Panc1 (cell line): Measurements from ENCODE around the gene POLRMT. TPM values are rescaled to one million over a fixed set of nuclear protein-coding genes. Genes with fewer than 3 reads are reported as not detected.

Experiments
- ATAC-seq: fragments of 200-7000 bp; cut with Tn5 transposase; 2 replicates; pipeline ENCODE4 v1.9.1; 2020; ENCODE audit warnings: mild to moderate bottlenecking, moderate library complexity
- BruUV-seq: library from RNA; stranded (reverse); fragments of 400-500 nt; replicated peaks from 2 replicates; lab custom pipeline; 2021; lab: Mats Ljungman, UMichigan
- CTCF ChIA-PET: fragments of 300-600 bp; sonication (Branson Sonifier 250); formaldehyde crosslinking; loops from one replicate; lab custom pipeline; 2022; ENCODE audit warnings: antibody characterized with exemption; lab: Charles Lee
- POLR2A ChIA-PET: fragments of 300-600 bp; sonication (Branson Sonifier 250); formaldehyde crosslinking; loops from one replicate; lab custom pipeline; 2022; ENCODE audit warnings: antibody characterized with exemption; lab: Charles Lee
- DNase-seq: peaks from one replicate; pipeline ENCODE4 v3.0.0-alpha.2; 2010; ENCODE audit warnings: low read depth, low spot score
- H3K27ac ChIP-seq: 2 replicates; pipeline ENCODE4 v1.5.1; 2011; ENCODE audit warnings: mild to moderate bottlenecking, low read length, inconsistent platforms
- H3K27me3 ChIP-seq: fragments of 200-500 bp; sonication (Bioruptor generic); 2 replicates; pipeline ENCODE4 v1.6.0; 2014; ENCODE audit warnings: low read length, inconsistent platforms; ENCODE audit not compliant: control insufficient read depth, insufficient read depth
- H3K36me3 ChIP-seq: fragments of 200-500 bp; sonication (Bioruptor generic); 2 replicates; pipeline ENCODE4 v1.5.1; 2014; ENCODE audit warnings: inconsistent platforms, mild to moderate bottlenecking, low read length, moderate library complexity; ENCODE audit not compliant: control insufficient read depth, insufficient read depth
- H3K4me1 ChIP-seq: 2 replicates; pipeline ENCODE4 v1.5.1; 2011; ENCODE audit warnings: inconsistent platforms, mild to moderate bottlenecking, low read length, moderate library complexity; ENCODE audit not compliant: control insufficient read depth, insufficient read depth
- H3K4me3 ChIP-seq, 2 experiments: 2 replicates each; pipeline ENCODE4 v1.5.1; 2011 to 2012; ENCODE audit warnings: low read depth in 2 of 2, low read length in 2 of 2, mild to moderate bottlenecking in 2 of 2, inconsistent platforms in 1 of 2, moderate library complexity in 1 of 2
- H3K9me3 ChIP-seq: fragments of 200-500 bp; sonication (Bioruptor generic); 2 replicates; pipeline ENCODE4 v1.5.1; 2014; ENCODE audit warnings: low read depth, mild to moderate bottlenecking, inconsistent platforms, low read length, moderate library complexity; ENCODE audit not compliant: control insufficient read depth, insufficient read depth
- POLR2AphosphoS5 ChIP-seq: IDR thresholded peaks from 2 replicates; pipeline ENCODE4 v1.6.1; 2012; ENCODE audit warnings: mild to moderate bottlenecking, low read depth, low read length, moderate library complexity
- SIN3A ChIP-seq: IDR thresholded peaks from 2 replicates; pipeline ENCODE4 v1.6.1; 2012; ENCODE audit warnings: low read depth, mild to moderate bottlenecking, low read length, moderate library complexity, borderline replicate concordance; ENCODE audit not compliant: insufficient read depth
- TCF7L2 ChIP-seq: IDR thresholded peaks from 2 replicates; pipeline ENCODE4 v1.6.1; 2011; ENCODE audit warnings: mild to moderate bottlenecking, low read depth, low read length, inconsistent platforms
- in situ Hi-C: cut with HindIII; loops from 2 replicates; pipeline ENCODE4 v1.10.0; 2016; ENCODE audit warnings: low sequenced_read_pairs, low pct_unique_long_range_greater_than_20kb
- intact Hi-C: fragments of 100-400 bp; cut with micrococcal nuclease; formaldehyde crosslinking; loops from one replicate; pipeline ENCODE4 v1.10.0; 2022; ENCODE audit not compliant: unreplicated experiment
- total RNA-seq: library from RNA; stranded (reverse); gene quantifications from one replicate; pipeline ENCODE4 v1.2.1, GENCODE V29; 2021; ENCODE audit not compliant: unreplicated experiment
- TF ChIP-seq, protein P1 (sequence below), 2 experiments: IDR thresholded peaks; 2 replicates each; pipeline ENCODE4 v1.6.1; 2011 to 2012; ENCODE audit warnings: low read depth in 2 of 2, control low read depth in 1 of 2, low read length in 1 of 2, mild to moderate bottlenecking in 1 of 2, moderate library complexity in 1 of 2; ENCODE audit not compliant: insufficient read depth in 1 of 2
- TF ChIP-seq, protein P2 (sequence below): fragments of 450-650 bp; IDR thresholded peaks from 2 replicates; pipeline ENCODE4 v1.5.1; 2017; ENCODE audit warnings: mild to moderate bottlenecking

The POLRMT gene
- total RNA-seq, 1 experiment from 2014 or later = 56.0 TPM

DNA sequence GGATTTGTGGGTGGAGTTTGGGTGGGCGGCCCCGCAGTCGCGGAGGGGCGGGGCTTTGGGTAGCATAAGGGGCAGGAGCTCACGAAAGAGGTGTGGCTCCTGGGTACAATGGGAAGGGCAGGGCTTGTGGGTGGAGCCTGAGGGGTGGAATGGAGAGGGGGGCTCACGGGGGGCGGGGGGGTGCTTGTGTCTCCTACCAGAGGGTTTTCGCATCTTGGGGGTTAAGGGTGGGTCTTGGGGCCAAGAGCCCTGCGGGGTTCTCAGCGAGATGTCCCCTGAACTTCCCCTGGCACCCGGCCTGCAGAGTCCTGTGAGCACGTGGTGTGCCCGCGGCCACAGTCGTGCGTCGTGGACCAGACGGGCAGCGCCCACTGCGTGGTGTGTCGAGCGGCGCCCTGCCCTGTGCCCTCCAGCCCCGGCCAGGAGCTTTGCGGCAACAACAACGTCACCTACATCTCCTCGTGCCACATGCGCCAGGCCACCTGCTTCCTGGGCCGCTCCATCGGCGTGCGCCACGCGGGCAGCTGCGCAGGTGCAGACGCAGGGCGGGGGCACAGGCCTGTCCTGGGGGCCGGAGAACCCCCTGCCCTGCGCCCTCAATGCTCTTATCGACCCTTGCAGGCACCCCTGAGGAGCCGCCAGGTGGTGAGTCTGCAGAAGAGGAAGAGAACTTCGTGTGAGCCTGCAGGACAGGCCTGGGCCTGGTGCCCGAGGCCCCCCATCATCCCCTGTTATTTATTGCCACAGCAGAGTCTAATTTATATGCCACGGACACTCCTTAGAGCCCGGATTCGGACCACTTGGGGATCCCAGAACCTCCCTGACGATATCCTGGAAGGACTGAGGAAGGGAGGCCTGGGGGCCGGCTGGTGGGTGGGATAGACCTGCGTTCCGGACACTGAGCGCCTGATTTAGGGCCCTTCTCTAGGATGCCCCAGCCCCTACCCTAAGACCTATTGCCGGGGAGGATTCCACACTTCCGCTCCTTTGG, 48.0 kb upstream of the POLRMT start:
- intact Hi-C loops (no loop called here), in situ Hi-C loops (no loop called here)
- ChIA-PET CTCF (no interaction called here), POLR2A (no interaction called here)
- Histone ChIP-seq H3K27me3 (no peaks in the 10 kb centered on the region), H3K36me3 (no peaks in the 10 kb centered on the region), H3K4me3 (peak overlapping the region; percentile 43 to 71), H3K9me3 (no peaks in the 10 kb centered on the region), H3K27ac (peak overlapping the region; percentile 85), H3K4me1 (peaks cover 16% of the 10 kb centered on the region)
- no peak; the same call in 1 of the 2 replicates for ATAC-seq
- no TSS peak for BruUV-seq
- TF ChIP-seq SIN3A (no peak), POLR2AphosphoS5 (no peak), TCF7L2 (no peak)
- TF ChIP-seq, protein P1, sequence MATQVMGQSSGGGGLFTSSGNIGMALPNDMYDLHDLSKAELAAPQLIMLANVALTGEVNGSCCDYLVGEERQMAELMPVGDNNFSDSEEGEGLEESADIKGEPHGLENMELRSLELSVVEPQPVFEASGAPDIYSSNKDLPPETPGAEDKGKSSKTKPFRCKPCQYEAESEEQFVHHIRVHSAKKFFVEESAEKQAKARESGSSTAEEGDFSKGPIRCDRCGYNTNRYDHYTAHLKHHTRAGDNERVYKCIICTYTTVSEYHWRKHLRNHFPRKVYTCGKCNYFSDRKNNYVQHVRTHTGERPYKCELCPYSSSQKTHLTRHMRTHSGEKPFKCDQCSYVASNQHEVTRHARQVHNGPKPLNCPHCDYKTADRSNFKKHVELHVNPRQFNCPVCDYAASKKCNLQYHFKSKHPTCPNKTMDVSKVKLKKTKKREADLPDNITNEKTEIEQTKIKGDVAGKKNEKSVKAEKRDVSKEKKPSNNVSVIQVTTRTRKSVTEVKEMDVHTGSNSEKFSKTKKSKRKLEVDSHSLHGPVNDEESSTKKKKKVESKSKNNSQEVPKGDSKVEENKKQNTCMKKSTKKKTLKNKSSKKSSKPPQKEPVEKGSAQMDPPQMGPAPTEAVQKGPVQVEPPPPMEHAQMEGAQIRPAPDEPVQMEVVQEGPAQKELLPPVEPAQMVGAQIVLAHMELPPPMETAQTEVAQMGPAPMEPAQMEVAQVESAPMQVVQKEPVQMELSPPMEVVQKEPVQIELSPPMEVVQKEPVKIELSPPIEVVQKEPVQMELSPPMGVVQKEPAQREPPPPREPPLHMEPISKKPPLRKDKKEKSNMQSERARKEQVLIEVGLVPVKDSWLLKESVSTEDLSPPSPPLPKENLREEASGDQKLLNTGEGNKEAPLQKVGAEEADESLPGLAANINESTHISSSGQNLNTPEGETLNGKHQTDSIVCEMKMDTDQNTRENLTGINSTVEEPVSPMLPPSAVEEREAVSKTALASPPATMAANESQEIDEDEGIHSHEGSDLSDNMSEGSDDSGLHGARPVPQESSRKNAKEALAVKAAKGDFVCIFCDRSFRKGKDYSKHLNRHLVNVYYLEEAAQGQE (IDR thresholded peaks at IDR 0.05; ENCODE audit: insufficient read depth in 1 of 2, low read depth in 2 of 2, low read length in 1 of 2) = no peak
- TF ChIP-seq, protein P2, sequence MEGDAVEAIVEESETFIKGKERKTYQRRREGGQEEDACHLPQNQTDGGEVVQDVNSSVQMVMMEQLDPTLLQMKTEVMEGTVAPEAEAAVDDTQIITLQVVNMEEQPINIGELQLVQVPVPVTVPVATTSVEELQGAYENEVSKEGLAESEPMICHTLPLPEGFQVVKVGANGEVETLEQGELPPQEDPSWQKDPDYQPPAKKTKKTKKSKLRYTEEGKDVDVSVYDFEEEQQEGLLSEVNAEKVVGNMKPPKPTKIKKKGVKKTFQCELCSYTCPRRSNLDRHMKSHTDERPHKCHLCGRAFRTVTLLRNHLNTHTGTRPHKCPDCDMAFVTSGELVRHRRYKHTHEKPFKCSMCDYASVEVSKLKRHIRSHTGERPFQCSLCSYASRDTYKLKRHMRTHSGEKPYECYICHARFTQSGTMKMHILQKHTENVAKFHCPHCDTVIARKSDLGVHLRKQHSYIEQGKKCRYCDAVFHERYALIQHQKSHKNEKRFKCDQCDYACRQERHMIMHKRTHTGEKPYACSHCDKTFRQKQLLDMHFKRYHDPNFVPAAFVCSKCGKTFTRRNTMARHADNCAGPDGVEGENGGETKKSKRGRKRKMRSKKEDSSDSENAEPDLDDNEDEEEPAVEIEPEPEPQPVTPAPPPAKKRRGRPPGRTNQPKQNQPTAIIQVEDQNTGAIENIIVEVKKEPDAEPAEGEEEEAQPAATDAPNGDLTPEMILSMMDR = no peak
- no peak for DNase-seq

DNA sequence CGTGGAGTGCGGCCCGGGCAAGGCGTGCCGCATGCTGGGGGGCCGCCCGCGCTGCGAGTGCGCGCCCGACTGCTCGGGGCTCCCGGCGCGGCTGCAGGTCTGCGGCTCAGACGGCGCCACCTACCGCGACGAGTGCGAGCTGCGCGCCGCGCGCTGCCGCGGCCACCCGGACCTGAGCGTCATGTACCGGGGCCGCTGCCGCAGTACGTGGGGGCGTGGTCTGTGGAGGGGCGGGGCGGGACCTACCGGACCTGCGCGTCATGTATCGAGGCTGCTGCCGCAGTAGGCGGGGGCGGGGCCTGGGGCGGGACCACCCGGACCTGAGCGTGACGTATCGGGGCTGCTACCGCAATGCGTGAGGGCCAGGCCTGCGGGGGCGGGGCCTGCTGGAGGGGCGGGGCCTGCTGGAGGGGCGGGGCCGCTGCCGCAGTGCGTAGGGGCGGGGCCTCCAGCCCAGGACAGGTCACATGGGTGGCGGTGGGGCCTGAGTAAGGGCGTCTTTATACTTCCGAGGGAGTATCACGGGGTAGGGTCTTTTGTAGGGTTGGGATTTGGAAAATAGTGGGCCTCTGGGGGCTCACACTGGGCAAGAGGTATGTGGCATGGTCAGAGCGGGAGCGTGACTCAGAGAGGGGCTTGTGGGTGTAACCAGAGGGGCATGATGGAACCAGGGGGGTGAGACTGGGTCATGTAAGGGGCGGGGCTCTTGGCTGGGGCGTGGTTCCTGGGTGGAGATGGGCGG, 47.1 kb upstream of the POLRMT start:
- ChIA-PET POLR2A (no interaction called here), CTCF (interaction anchor here (0.5 to 0.6 kb wide), 2 partner anchors 15 to 69 kb away, joined by 3 read pairs; no protein-coding TSS in a partner anchor)
- TF ChIP-seq, protein P1 (IDR thresholded peaks at IDR 0.05; ENCODE audit: insufficient read depth in 1 of 2, low read depth in 2 of 2, low read length in 1 of 2) = no peak
- no peak for TF ChIP-seq TCF7L2
- TF ChIP-seq SIN3A = no peak
- TF ChIP-seq, protein P2 = no peak; the same call in 1 of the 2 replicates
- peak; percentile 59; the same call in 1 of the 2 replicates for TF ChIP-seq POLR2AphosphoS5
- ATAC-seq (peak; percentile 81), DNase-seq (peak; percentile 76)
- intact Hi-C loops (no loop called here), in situ Hi-C loops (no loop called here)
- peaks cover 16% of the 10 kb centered on the region for H3K4me1 ChIP-seq
- H3K36me3 ChIP-seq = no peaks in the 10 kb centered on the region
- peak overlapping the region; percentile 65 to 71 for H3K4me3 ChIP-seq
- H3K27me3 ChIP-seq = no peaks in the 10 kb centered on the region
- H3K9me3 ChIP-seq = no peaks in the 10 kb centered on the region
- H3K27ac ChIP-seq = peak overlapping the region; percentile 85
- BruUV-seq = no TSS peak
